ENCODE results near the gene OR52E6. TPM values are rescaled to one million over a fixed set of nuclear protein-coding genes. Genes with fewer than 3 reads are reported as not detected.

The OR52E6 gene
- total and polyA plus RNA-seq, 2 experiments from 2014 or later = not detected

- H3K27me3 ChIP-seq (ENCODE audit: insufficient read depth) = no peaks in the 10 kb centered on the region
- Mint-ChIP-seq H3K27me3 (ENCODE audit: insufficient read depth, low read depth, poor library complexity) (no peaks in the 10 kb centered on the region), H3K4me3 (no peak overlapping the region), H3K36me3 (ENCODE audit: low read depth) (no peaks in the 10 kb centered on the region), H3K27ac (no peak overlapping the region), H3K4me1 (no peaks in the 10 kb centered on the region), H3K9me3 (no peaks in the 10 kb centered on the region)
- H3K79me2 ChIP-seq (replicated peaks; ENCODE audit: insufficient read depth) = no peaks in the 10 kb centered on the region
- TF ChIP-seq CREB1 (CRISPR knock-in tag; IDR thresholded peaks at IDR 0.05; ENCODE audit: low read depth) (no peak), EZH2phosphoT487 (IDR thresholded peaks at IDR 0.05; ENCODE audit: unreplicated experiment) (no peak), ETS1 (IDR thresholded peaks at IDR 0.05) (no peak), POLR2AphosphoS5 (IDR thresholded peaks at IDR 0.05; ENCODE audit: low read depth) (no peak), EZH2 (IDR thresholded peaks at IDR 0.05; ENCODE audit: low read depth, unreplicated experiment) (no peak), ZNF462 (CRISPR knock-in tag; IDR thresholded peaks at IDR 0.05) (no peak), REST (IDR thresholded peaks at IDR 0.05; ENCODE audit: unreplicated experiment) (no peak), ZNF331 (CRISPR knock-in tag; IDR thresholded peaks at IDR 0.05; ENCODE audit: low read depth) (no peak), JUNB (IDR thresholded peaks at IDR 0.05; ENCODE audit: unreplicated experiment) (no peak), NANOG (IDR thresholded peaks at IDR 0.05; ENCODE audit: borderline replicate concordance) (no peak), STAT1 (IDR thresholded peaks at IDR 0.05; ENCODE audit: unreplicated experiment) (no peak), CTCF (conservative IDR thresholded peaks at IDR 0.05; ENCODE audit: low read depth in 2 of 2) (no peak), ZNF114 (CRISPR knock-in tag; IDR thresholded peaks at IDR 0.05) (no peak)
- no peaks in the 10 kb centered on the region for H3K9me2 ChIP-seq (ENCODE audit: insufficient read depth)
- no peak overlapping the region for H3K4me3 ChIP-seq
- no peak overlapping the region for H3K27ac ChIP-seq (ENCODE audit: low read depth)
- H3K36me3 ChIP-seq (ENCODE audit: insufficient read depth) = no peaks in the 10 kb centered on the region
- H4K20me1 ChIP-seq (replicated peaks; ENCODE audit: insufficient read depth) = no peaks in the 10 kb centered on the region
- no peaks in the 10 kb centered on the region for H3F3A ChIP-seq (replicated peaks; ENCODE audit: low read depth)
- H2AFZ ChIP-seq = 0 out of 2 replicates have a peak overlapping the region, but pooled peaks have one; percentile 40
- H3K4me2 ChIP-seq = no peak overlapping the region
- ATAC-seq (no peak), DNase-seq (ENCODE audit: low spot score) (no peak)
- H3K4me1 ChIP-seq (ENCODE audit: insufficient read depth) = no peaks in the 10 kb centered on the region
Measured at GRCh38 chr11:5796541-5796940, 45.2 kb downstream of the OR52E6 start.

Measured in GM23338 (cell line).